ENCODE data around the gene ARF1. TPM values are rescaled to one million over a fixed set of nuclear protein-coding genes. Genes with fewer than 3 reads are reported as not detected.

Gene ARF1
- total RNA-seq, 1 experiment from 2014 or later, result 595 TPM

GRCh38 chr1:228099331-228099732, 16.8 kb downstream of the ARF1 start:
- intact Hi-C loops (cut with micrococcal nuclease; ENCODE audit: unreplicated experiment), result no loop called here
- Histone ChIP-seq H3K9me3 (ENCODE audit: insufficient read depth, low read depth) (no peaks in the 10 kb centered on the region; the same call in 1 of the 2 replicates), H3K9me2 (ENCODE audit: insufficient read depth) (no peaks in the 10 kb centered on the region), H3K27me3 (ENCODE audit: insufficient read depth, low read depth) (no peaks in the 10 kb centered on the region), H3F3A (ENCODE audit: insufficient read depth, low read depth) (peaks cover 69% of the 10 kb centered on the region), H3K27ac (no peak overlapping the region), H2AFZ (no peak overlapping the region), H3K4me2 (no peak overlapping the region), H4K20me1 (ENCODE audit: insufficient read depth) (peaks cover 61% of the 10 kb centered on the region), H3K36me3 (ENCODE audit: low read depth) (peaks cover 22% of the 10 kb centered on the region; the same call in 1 of the 2 replicates), H3K4me1 (replicated peaks; ENCODE audit: insufficient read depth) (peaks cover 8% of the 10 kb centered on the region; the same call in 1 of the 2 replicates), H3K79me2 (ENCODE audit: low read depth) (peaks cover 37% of the 10 kb centered on the region), H3K4me3 (no peak overlapping the region)
- BruUV-seq (replicated peaks), result no TSS peak
- POLR2A ChIA-PET (ENCODE audit: unreplicated experiment), result no interaction called here
- TF ChIP-seq, protein P1, sequence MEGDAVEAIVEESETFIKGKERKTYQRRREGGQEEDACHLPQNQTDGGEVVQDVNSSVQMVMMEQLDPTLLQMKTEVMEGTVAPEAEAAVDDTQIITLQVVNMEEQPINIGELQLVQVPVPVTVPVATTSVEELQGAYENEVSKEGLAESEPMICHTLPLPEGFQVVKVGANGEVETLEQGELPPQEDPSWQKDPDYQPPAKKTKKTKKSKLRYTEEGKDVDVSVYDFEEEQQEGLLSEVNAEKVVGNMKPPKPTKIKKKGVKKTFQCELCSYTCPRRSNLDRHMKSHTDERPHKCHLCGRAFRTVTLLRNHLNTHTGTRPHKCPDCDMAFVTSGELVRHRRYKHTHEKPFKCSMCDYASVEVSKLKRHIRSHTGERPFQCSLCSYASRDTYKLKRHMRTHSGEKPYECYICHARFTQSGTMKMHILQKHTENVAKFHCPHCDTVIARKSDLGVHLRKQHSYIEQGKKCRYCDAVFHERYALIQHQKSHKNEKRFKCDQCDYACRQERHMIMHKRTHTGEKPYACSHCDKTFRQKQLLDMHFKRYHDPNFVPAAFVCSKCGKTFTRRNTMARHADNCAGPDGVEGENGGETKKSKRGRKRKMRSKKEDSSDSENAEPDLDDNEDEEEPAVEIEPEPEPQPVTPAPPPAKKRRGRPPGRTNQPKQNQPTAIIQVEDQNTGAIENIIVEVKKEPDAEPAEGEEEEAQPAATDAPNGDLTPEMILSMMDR (conservative IDR thresholded peaks at IDR 0.05), result no peak
- TF ChIP-seq EZH2 (IDR thresholded peaks at IDR 0.05; ENCODE audit: low read depth), result no peak
- CTCF ChIA-PET, result no interaction called here
- no peak for DNase-seq

DNA sequence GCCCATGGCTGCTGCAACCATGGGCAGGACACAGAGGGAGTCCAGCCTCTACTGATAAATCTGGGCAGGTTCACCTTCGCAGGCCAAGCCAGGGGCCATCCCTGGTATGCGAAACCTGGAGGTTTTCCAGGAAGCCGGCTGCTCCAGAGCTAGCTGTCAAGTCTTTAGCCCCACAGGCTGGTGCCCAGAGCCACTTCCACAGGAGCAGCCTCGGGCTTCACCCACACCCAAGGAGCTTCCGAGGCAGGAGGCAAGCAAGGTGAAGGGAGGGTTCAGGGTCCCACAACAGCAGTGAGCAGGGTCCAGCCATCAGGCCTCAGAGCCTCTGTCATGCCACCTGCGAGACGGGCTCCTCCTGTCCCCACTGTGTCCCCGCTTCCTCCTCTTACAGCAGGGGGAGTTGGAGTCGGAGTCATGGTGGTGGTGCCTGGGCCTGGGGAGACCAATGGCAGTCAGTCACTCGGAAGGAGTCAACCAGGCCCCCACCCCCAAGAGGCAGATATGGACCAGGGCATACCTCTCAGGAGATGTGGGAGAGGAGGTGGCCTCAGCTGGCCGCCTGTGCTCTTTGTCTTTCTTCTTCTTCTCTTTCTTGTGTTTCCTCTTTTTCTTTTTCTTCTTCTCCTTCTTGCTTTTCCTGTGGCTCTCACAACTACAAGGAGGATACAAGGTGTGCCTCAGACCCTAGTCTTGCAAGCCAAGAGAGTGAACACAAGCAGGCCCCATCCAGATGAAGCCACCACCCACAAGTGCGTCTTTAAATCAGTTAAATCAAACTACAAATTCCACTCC, 18.5 kb downstream of the ARF1 start:
- H3K9me3 ChIP-seq (ENCODE audit: insufficient read depth, low read depth), result no peaks in the 10 kb centered on the region
- no peaks in the 10 kb centered on the region for H3K27me3 ChIP-seq (ENCODE audit: insufficient read depth, low read depth)
- H3K27ac ChIP-seq, result no peak overlapping the region
- intact Hi-C loops (cut with micrococcal nuclease; ENCODE audit: unreplicated experiment), result no loop called here
- H3K4me1 ChIP-seq (replicated peaks; ENCODE audit: insufficient read depth), result peaks cover 8% of the 10 kb centered on the region; the same call in 1 of the 2 replicates
- H3K4me2 ChIP-seq, result peak overlapping the region; percentile 45
- ChIA-PET POLR2A (ENCODE audit: unreplicated experiment) (no interaction called here), CTCF (no interaction called here)
- TF ChIP-seq EZH2 (IDR thresholded peaks at IDR 0.05; ENCODE audit: low read depth), result no peak
- TF ChIP-seq, protein P1 (conservative IDR thresholded peaks at IDR 0.05), result no peak
- H4K20me1 ChIP-seq (ENCODE audit: insufficient read depth), result peaks cover 44% of the 10 kb centered on the region
- H3K36me3 ChIP-seq (ENCODE audit: low read depth), result peaks cover 7% of the 10 kb centered on the region; the same call in 1 of the 2 replicates
- no peak overlapping the region for H2AFZ ChIP-seq
- peaks cover 60% of the 10 kb centered on the region for H3F3A ChIP-seq (ENCODE audit: insufficient read depth, low read depth)
- no peak for DNase-seq
- TSS peak; percentile 27 for BruUV-seq (replicated peaks)
- H3K4me3 ChIP-seq, result no peak overlapping the region; the same call in 1 of the 2 replicates
- no peaks in the 10 kb centered on the region for H3K9me2 ChIP-seq (ENCODE audit: insufficient read depth)
- peaks cover 21% of the 10 kb centered on the region for H3K79me2 ChIP-seq (ENCODE audit: low read depth)

- H3K4me3 ChIP-seq, result peak overlapping the region; percentile 85
- CTCF ChIA-PET, result no interaction called here
- DNase-seq, result peak in 1 of 2 experiments; percentile 29
- peaks cover 39% of the 10 kb centered on the region for H4K20me1 ChIP-seq (ENCODE audit: insufficient read depth)
- BruUV-seq (replicated peaks), result no TSS peak
- no peaks in the 10 kb centered on the region for H3K9me3 ChIP-seq (ENCODE audit: insufficient read depth, low read depth)
- TF ChIP-seq, protein P1 (conservative IDR thresholded peaks at IDR 0.05), result no peak
- no peak for TF ChIP-seq EZH2 (IDR thresholded peaks at IDR 0.05; ENCODE audit: low read depth)
- peaks cover 8% of the 10 kb centered on the region; the same call in 1 of the 2 replicates for H3K4me1 ChIP-seq (replicated peaks; ENCODE audit: insufficient read depth)
- H3K9me2 ChIP-seq (ENCODE audit: insufficient read depth), result no peaks in the 10 kb centered on the region
- peaks cover 55% of the 10 kb centered on the region for H3F3A ChIP-seq (ENCODE audit: insufficient read depth, low read depth)
- no peak overlapping the region for H3K27ac ChIP-seq
- H3K36me3 ChIP-seq (ENCODE audit: low read depth), result peaks cover 4% of the 10 kb centered on the region; the same call in 1 of the 2 replicates
- H2AFZ ChIP-seq, result no peak overlapping the region
- peak overlapping the region; percentile 45 for H3K4me2 ChIP-seq
- POLR2A ChIA-PET (ENCODE audit: unreplicated experiment), result no interaction called here
- H3K27me3 ChIP-seq (ENCODE audit: insufficient read depth, low read depth), result no peaks in the 10 kb centered on the region
- intact Hi-C loops (cut with micrococcal nuclease; ENCODE audit: unreplicated experiment), result no loop called here
- peaks cover 15% of the 10 kb centered on the region for H3K79me2 ChIP-seq (ENCODE audit: low read depth)
Observed at GRCh38 chr1:228101614-228101993, 19.1 kb downstream of the ARF1 start.

All from PC-9 (cell line).